Liver (tissue), 3 donors: ENCODE measurements around the gene SP9.

Source experiments
- EGR1 ChIP-seq, 2 donors: IDR thresholded peaks; 2 replicates each; pipeline ENCODE4 v1.6.1; 2016 to 2018; ENCODE audit warnings: antibody characterized with exemption in 2 of 2, low read depth in 2 of 2
- GABPA ChIP-seq, 2 donors: IDR thresholded peaks in 1 of 2; conservative IDR thresholded peaks in 1 of 2; 2 replicates each; pipeline ENCODE4 v1.6.1; 2016; ENCODE audit warnings: antibody characterized with exemption in 2 of 2, mild to moderate bottlenecking in 1 of 2, moderate library complexity in 1 of 2
- JUND ChIP-seq, 2 donors: IDR thresholded peaks; 2 replicates each; pipeline ENCODE4 v1.6.1; 2016; ENCODE audit warnings: antibody characterized with exemption in 2 of 2
- RAD21 ChIP-seq, 2 donors: IDR thresholded peaks; 2 replicates each; pipeline ENCODE4 v1.6.1; 2016; ENCODE audit warnings: antibody characterized with exemption in 2 of 2, mild to moderate bottlenecking in 2 of 2
- RXRA ChIP-seq, 2 donors: IDR thresholded peaks; 2 replicates each; pipeline ENCODE4 v1.6.1; 2017 to 2018; ENCODE audit warnings: antibody characterized with exemption in 2 of 2, mild to moderate bottlenecking in 1 of 2
- YY1 ChIP-seq: IDR thresholded peaks from 2 replicates; pipeline ENCODE4 v1.6.1; 2016; ENCODE audit warnings: antibody characterized with exemption, mild to moderate bottlenecking
- TF ChIP-seq, protein P1 (sequence below): fragments of 150-350 bp; IDR thresholded peaks from 2 replicates; pipeline ENCODE4 v1.5.1; 2017; ENCODE audit warnings: improper control_type of control experiment, low read depth, low read length; ENCODE audit not compliant: missing input control
- TF ChIP-seq, protein P2 (sequence below): IDR thresholded peaks from 2 replicates; pipeline ENCODE4 v1.6.1; 2016; ENCODE audit warnings: antibody characterized with exemption
- TF ChIP-seq, protein P3 (sequence below): IDR thresholded peaks from 2 replicates; pipeline ENCODE4 v1.6.1; 2016; ENCODE audit warnings: antibody characterized with exemption
- TF ChIP-seq, protein P4 (sequence below): IDR thresholded peaks from 2 replicates; pipeline ENCODE4 v1.6.1; 2016; ENCODE audit warnings: antibody characterized with exemption, mild to moderate bottlenecking
- donor health status: healthy.
- donor health status: healthy.

DNA sequence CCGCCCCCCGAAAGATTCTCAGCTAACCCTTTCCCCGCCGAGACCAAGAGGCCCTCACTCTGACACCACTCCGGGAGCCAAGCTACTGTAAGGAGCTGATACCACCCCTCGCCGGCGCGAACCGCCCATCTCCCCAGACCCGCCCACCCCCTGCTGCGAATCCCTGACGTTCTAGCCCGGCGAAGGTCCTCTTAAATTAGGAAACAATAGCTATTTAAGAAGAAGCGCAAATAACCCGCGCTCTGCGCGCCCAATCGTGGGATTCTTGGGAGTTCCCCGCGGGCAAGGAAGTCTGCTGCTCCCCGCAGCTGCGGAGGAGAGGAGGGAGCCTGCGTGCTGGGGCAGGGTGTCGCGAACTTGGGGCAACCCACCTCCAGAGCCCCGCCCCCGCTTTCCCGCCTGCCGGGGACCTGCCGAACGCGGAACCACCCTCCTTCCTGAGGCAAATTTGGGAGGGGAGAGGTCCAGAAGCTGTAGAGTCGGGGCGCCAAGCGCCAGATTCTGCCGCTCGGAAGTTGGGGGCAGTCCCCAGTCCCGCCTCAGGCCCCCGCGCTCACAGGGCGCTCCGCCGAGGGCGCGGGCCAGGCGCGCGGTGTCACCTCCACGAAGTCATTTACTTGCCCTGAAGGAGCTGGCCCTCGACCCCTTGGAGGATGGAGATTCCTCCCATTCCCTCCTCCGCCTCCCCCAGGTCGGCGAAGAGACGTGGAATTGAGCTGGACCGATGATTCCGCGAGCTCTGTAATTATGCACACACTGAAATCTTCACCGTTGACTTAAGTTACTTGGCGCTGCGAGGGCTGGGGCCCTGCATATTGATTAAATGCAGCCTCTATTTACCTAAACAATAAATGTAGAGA is 8.4 kb upstream of the SP9 start:
- TF ChIP-seq, protein P1, sequence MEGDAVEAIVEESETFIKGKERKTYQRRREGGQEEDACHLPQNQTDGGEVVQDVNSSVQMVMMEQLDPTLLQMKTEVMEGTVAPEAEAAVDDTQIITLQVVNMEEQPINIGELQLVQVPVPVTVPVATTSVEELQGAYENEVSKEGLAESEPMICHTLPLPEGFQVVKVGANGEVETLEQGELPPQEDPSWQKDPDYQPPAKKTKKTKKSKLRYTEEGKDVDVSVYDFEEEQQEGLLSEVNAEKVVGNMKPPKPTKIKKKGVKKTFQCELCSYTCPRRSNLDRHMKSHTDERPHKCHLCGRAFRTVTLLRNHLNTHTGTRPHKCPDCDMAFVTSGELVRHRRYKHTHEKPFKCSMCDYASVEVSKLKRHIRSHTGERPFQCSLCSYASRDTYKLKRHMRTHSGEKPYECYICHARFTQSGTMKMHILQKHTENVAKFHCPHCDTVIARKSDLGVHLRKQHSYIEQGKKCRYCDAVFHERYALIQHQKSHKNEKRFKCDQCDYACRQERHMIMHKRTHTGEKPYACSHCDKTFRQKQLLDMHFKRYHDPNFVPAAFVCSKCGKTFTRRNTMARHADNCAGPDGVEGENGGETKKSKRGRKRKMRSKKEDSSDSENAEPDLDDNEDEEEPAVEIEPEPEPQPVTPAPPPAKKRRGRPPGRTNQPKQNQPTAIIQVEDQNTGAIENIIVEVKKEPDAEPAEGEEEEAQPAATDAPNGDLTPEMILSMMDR = no peak
- TF ChIP-seq JUND (IDR thresholded peaks at IDR 0.05) = no peak
- TF ChIP-seq RAD21 (IDR thresholded peaks at IDR 0.05) = no peak
- TF ChIP-seq, protein P2, sequence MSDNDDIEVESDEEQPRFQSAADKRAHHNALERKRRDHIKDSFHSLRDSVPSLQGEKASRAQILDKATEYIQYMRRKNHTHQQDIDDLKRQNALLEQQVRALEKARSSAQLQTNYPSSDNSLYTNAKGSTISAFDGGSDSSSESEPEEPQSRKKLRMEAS = no peak
- no peak for TF ChIP-seq RXRA (IDR thresholded peaks at IDR 0.05)
- no peak for TF ChIP-seq GABPA (IDR thresholded peaks at IDR 0.05 in 1 of 2, conservative IDR thresholded peaks at IDR 0.05 in 1 of 2)
- no peak for TF ChIP-seq EGR1 (IDR thresholded peaks at IDR 0.05; ENCODE audit: low read depth in 2 of 2)
- TF ChIP-seq YY1 = no peak
- TF ChIP-seq, protein P3, sequence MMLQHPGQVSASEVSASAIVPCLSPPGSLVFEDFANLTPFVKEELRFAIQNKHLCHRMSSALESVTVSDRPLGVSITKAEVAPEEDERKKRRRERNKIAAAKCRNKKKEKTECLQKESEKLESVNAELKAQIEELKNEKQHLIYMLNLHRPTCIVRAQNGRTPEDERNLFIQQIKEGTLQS = no peak
- TF ChIP-seq, protein P4, sequence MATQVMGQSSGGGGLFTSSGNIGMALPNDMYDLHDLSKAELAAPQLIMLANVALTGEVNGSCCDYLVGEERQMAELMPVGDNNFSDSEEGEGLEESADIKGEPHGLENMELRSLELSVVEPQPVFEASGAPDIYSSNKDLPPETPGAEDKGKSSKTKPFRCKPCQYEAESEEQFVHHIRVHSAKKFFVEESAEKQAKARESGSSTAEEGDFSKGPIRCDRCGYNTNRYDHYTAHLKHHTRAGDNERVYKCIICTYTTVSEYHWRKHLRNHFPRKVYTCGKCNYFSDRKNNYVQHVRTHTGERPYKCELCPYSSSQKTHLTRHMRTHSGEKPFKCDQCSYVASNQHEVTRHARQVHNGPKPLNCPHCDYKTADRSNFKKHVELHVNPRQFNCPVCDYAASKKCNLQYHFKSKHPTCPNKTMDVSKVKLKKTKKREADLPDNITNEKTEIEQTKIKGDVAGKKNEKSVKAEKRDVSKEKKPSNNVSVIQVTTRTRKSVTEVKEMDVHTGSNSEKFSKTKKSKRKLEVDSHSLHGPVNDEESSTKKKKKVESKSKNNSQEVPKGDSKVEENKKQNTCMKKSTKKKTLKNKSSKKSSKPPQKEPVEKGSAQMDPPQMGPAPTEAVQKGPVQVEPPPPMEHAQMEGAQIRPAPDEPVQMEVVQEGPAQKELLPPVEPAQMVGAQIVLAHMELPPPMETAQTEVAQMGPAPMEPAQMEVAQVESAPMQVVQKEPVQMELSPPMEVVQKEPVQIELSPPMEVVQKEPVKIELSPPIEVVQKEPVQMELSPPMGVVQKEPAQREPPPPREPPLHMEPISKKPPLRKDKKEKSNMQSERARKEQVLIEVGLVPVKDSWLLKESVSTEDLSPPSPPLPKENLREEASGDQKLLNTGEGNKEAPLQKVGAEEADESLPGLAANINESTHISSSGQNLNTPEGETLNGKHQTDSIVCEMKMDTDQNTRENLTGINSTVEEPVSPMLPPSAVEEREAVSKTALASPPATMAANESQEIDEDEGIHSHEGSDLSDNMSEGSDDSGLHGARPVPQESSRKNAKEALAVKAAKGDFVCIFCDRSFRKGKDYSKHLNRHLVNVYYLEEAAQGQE = no peak
